ENCODE measurements around the gene ACSL3. TPM values are rescaled to one million over a fixed set of nuclear protein-coding genes. Genes with fewer than 3 reads are reported as not detected.

Gene ACSL3
- total RNA-seq, 1 experiment from 2014 or later = 168 TPM

GRCh38 chr2:222944552-222944951 lies 83.7 kb downstream of the ACSL3 start:
- Histone ChIP-seq H3K4me1 (peaks cover 5% of the 10 kb centered on the region; the same call in 1 of the 2 replicates), H3K36me3 (0 out of 2 replicates have a peak, but pooled peaks cover 6% of the 10 kb centered on the region), H3K27ac (no peak overlapping the region), H3K27me3 (no peaks in the 10 kb centered on the region), H3K9me3 (replicated peaks) (no peaks in the 10 kb centered on the region), H3K4me3 (no peak overlapping the region)
- no peak for DNase-seq

DNA sequence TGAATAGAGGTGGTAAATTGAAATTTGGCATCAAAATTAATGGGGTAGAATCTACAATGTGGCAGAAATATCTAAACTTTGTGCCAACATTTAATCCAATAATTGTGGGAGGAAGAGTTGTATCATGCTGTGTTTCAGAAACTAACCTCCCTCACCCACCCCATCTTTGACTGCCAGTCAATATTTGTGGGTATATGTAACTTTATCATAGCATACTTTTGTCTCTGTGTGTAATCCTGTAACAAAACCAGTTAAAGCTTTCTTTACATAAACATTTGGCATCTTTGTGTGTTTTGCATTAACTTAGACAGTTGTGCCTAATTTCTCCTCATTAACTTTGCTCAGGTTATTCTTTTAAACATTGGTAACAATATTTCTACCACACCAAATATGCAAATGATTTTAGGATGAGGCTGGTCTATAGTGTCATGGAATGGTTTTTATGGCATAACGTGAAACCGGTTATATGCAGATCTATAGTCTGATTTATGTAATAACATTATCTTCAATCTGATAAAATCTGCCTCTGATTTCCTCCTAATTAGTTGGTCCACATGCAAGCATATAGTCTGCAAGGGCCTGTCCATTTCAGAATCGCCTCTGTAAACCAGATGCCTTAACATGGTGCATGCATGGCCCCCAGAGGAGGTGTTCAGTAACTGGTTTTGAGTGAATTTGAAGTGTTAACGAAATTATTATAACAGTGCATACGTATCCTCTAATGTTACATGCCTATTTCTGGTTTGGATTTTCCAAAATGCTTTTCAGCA lies 84.3 kb downstream of the ACSL3 start:
- Histone ChIP-seq H3K36me3 (0 out of 2 replicates have a peak, but pooled peaks cover 6% of the 10 kb centered on the region), H3K27ac (no peak overlapping the region), H3K4me3 (no peak overlapping the region), H3K27me3 (no peaks in the 10 kb centered on the region), H3K4me1 (peaks cover 5% of the 10 kb centered on the region; the same call in 1 of the 2 replicates), H3K9me3 (replicated peaks) (no peaks in the 10 kb centered on the region)
- DNase-seq = no peak

- no peak for DNase-seq
- Histone ChIP-seq H3K9me3 (replicated peaks) (no peaks in the 10 kb centered on the region), H3K4me1 (peaks cover 5% of the 10 kb centered on the region; the same call in 1 of the 2 replicates), H3K36me3 (0 out of 2 replicates have a peak, but pooled peaks cover 6% of the 10 kb centered on the region), H3K27ac (no peak overlapping the region), H3K27me3 (no peaks in the 10 kb centered on the region), H3K4me3 (no peak overlapping the region)
Measured at GRCh38 chr2:222945887-222946286, 85.1 kb downstream of the ACSL3 start.

- H3K4me1 ChIP-seq = peaks cover 5% of the 10 kb centered on the region; the same call in 1 of the 2 replicates
- H3K27me3 ChIP-seq = no peaks in the 10 kb centered on the region
- no peak overlapping the region for H3K4me3 ChIP-seq
- 0 out of 2 replicates have a peak, but pooled peaks cover 5% of the 10 kb centered on the region for H3K36me3 ChIP-seq
- DNase-seq = peak in 1 of 2 experiments; percentile 21
- H3K9me3 ChIP-seq (replicated peaks) = no peaks in the 10 kb centered on the region
- no peak overlapping the region for H3K27ac ChIP-seq
Measured at GRCh38 chr2:222946700-222947287, 86.0 kb downstream of the ACSL3 start.

GRCh38 chr2:222949073-222949472 lies 88.2 kb downstream of the ACSL3 start:
- Histone ChIP-seq H3K9me3 (replicated peaks) (no peaks in the 10 kb centered on the region), H3K36me3 (no peaks in the 10 kb centered on the region), H3K27ac (no peak overlapping the region), H3K4me1 (peaks cover 5% of the 10 kb centered on the region; the same call in 1 of the 2 replicates), H3K27me3 (no peaks in the 10 kb centered on the region), H3K4me3 (no peak overlapping the region)
- no peak for DNase-seq

GRCh38 chr2:222949690-222950323 lies 89.0 kb downstream of the ACSL3 start:
- H3K27me3 ChIP-seq = no peaks in the 10 kb centered on the region
- H3K9me3 ChIP-seq (replicated peaks) = no peaks in the 10 kb centered on the region
- H3K27ac ChIP-seq = no peak overlapping the region
- DNase-seq = no peak
- no peak overlapping the region for H3K4me3 ChIP-seq
- 0 out of 2 replicates have a peak, but pooled peaks cover under 1% of the 10 kb centered on the region for H3K4me1 ChIP-seq
- no peaks in the 10 kb centered on the region for H3K36me3 ChIP-seq

DNA sequence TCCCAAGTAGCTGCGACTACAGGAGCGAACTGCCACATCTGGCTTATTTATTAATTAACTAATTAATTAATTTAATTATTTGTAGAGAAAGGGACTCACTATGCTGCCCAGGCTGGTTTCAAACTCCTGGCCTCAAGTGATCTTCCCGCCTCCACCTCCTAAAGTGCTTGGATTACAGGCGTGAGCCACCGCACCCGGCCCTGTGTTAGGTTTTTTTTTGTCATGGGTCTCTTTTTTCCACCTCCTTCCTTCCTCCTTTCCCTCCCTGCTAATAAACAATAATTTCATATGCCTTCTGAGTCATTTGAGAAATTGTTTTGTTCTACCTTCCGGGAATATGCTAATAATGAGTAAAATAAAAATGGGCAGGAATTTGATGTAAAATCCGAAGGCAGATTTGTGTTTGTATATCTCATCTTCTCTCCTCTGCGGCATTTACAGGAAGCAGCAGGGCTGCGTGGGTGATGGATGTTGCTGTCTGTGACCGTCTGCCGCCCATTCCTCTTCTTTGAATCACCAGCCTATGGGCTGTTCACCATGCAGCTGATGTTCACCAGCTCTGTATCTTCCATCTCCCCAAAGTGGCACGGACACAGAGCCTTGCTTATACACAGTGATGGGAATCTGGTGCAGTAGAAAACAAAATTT lies 89.9 kb downstream of the ACSL3 start:
- no peak for DNase-seq
- no peaks in the 10 kb centered on the region for H3K27me3 ChIP-seq
- H3K27ac ChIP-seq = no peak overlapping the region
- no peaks in the 10 kb centered on the region for H3K36me3 ChIP-seq
- no peaks in the 10 kb centered on the region for H3K4me1 ChIP-seq
- H3K9me3 ChIP-seq (replicated peaks) = no peaks in the 10 kb centered on the region
- no peak overlapping the region for H3K4me3 ChIP-seq

DNA sequence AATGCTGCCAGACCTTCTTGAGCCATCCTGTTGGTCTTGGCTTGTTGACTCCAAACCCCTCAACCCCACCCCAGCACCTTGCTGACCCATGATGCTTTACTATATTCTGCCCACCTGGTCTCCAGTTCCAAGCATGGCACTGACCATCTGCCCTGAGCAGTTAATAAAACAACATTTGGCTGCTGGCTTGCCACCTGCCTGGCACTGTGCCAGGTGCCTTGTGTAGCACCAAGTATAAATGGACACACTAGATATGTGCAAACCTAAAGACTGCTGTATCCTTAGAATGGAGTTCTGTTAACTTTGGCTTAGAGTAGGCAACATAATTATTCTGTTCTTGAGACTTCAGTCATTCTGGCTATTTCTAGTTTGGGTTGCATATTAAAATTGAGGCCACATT lies 91.4 kb downstream of the ACSL3 start:
- peak in 1 of 2 experiments; percentile 23 for DNase-seq
- no peak overlapping the region for H3K27ac ChIP-seq
- no peaks in the 10 kb centered on the region for H3K27me3 ChIP-seq
- H3K9me3 ChIP-seq (replicated peaks) = no peaks in the 10 kb centered on the region
- H3K4me1 ChIP-seq = no peaks in the 10 kb centered on the region
- H3K36me3 ChIP-seq = no peaks in the 10 kb centered on the region
- H3K4me3 ChIP-seq = no peak overlapping the region

DNA sequence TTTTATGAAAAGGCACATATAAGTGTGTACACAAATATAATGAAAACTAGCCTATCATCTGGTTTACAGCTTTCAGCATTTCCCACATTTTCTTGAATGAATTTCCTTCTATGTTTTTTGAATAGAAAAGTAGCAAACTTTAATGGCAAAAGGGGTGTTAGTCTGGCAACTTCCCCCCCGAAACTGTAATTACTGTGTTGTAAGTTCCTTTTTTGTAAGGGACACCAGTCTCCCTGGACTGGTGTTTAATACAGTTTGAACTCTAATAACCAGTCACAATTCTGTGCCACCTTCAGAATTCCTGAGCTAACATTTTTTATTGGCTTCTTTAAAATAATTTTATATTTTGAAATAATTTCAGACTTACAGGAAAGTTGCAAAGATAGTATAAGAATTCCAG lies 94.2 kb downstream of the ACSL3 start:
- Histone ChIP-seq H3K36me3 (no peaks in the 10 kb centered on the region), H3K4me1 (peaks cover 13% of the 10 kb centered on the region), H3K9me3 (replicated peaks) (no peaks in the 10 kb centered on the region), H3K4me3 (no peak overlapping the region), H3K27me3 (no peaks in the 10 kb centered on the region), H3K27ac (no peak overlapping the region)
- DNase-seq = no peak

DNA sequence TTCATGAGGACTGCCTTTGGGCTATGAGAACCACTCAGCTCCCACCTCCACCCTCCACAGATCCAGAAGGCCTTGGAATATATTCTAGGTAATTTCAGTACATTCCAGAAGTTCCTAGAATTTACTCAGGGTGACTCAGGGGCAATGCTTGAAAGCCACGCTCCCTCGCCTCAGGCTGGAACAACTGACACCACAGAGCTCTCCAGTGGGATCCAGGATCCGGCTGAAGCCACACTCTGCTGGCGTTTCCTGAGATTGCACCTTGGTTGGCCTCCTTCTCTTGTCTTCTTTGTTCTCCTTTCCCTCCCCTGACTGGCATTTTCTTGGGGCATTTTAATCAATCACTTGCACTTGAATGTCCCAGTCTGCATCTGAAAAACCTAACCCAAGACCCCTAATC lies 98.5 kb downstream of the ACSL3 start:
- H3K27ac ChIP-seq = peak overlapping the region; percentile 14; the same call in 1 of the 2 replicates
- peak; percentile 68 to 74 for DNase-seq
- no peaks in the 10 kb centered on the region for H3K36me3 ChIP-seq
- H3K4me3 ChIP-seq = no peak overlapping the region
- H3K27me3 ChIP-seq = no peaks in the 10 kb centered on the region
- peaks cover 13% of the 10 kb centered on the region for H3K4me1 ChIP-seq
- no peaks in the 10 kb centered on the region for H3K9me3 ChIP-seq (replicated peaks)

GRCh38 chr2:222960126-222960525 lies 99.3 kb downstream of the ACSL3 start:
- Histone ChIP-seq H3K4me1 (peaks cover 13% of the 10 kb centered on the region), H3K27me3 (no peaks in the 10 kb centered on the region), H3K9me3 (replicated peaks) (no peaks in the 10 kb centered on the region), H3K4me3 (no peak overlapping the region), H3K27ac (no peak overlapping the region), H3K36me3 (no peaks in the 10 kb centered on the region)
- no peak for DNase-seq

GRCh38 chr2:222963641-222964040 lies 102.8 kb downstream of the ACSL3 start:
- Histone ChIP-seq H3K27ac (no peak overlapping the region), H3K4me1 (peaks cover 12% of the 10 kb centered on the region), H3K4me3 (no peak overlapping the region), H3K9me3 (replicated peaks) (no peaks in the 10 kb centered on the region), H3K36me3 (no peaks in the 10 kb centered on the region), H3K27me3 (no peaks in the 10 kb centered on the region)
- no peak for DNase-seq

GRCh38 chr2:222964376-222965031 lies 103.7 kb downstream of the ACSL3 start:
- DNase-seq = no peak
- no peak overlapping the region for H3K4me3 ChIP-seq
- H3K36me3 ChIP-seq = no peaks in the 10 kb centered on the region
- H3K4me1 ChIP-seq = peaks cover 5% of the 10 kb centered on the region; the same call in 1 of the 2 replicates
- no peaks in the 10 kb centered on the region for H3K27me3 ChIP-seq
- no peaks in the 10 kb centered on the region for H3K9me3 ChIP-seq (replicated peaks)
- H3K27ac ChIP-seq = no peak overlapping the region

DNA sequence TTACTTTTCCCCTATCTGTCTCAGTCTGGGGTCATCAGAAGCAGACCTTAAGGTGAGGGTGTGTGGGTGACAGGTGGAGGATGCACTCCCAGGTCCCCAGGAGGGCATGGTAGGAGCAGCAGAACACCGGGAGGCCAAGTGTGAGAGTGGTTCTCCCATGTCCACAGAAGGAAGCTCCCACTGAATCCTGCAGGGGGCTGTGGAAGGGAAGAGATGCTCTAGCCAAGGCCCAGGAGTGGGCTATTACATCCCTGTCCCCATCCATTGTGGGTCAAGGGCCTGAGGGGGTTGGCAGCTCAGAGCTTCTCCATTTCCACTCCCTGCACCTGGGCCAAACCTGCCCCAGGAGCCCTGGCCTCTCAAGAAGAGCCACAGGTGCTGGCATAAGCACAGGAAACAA lies 104.7 kb downstream of the ACSL3 start:
- Histone ChIP-seq H3K36me3 (no peaks in the 10 kb centered on the region), H3K27me3 (no peaks in the 10 kb centered on the region), H3K27ac (no peak overlapping the region), H3K4me3 (no peak overlapping the region), H3K9me3 (replicated peaks) (no peaks in the 10 kb centered on the region), H3K4me1 (no peaks in the 10 kb centered on the region)
- no peak for DNase-seq

All from SJCRH30 (cell line).